ENCODE measurements around the gene TMEM184C. TPM values are rescaled to one million over a fixed set of nuclear protein-coding genes. Genes with fewer than 3 reads are reported as not detected.

The TMEM184C gene
- total RNA-seq, 1 donor, result 38.2 TPM

DNA sequence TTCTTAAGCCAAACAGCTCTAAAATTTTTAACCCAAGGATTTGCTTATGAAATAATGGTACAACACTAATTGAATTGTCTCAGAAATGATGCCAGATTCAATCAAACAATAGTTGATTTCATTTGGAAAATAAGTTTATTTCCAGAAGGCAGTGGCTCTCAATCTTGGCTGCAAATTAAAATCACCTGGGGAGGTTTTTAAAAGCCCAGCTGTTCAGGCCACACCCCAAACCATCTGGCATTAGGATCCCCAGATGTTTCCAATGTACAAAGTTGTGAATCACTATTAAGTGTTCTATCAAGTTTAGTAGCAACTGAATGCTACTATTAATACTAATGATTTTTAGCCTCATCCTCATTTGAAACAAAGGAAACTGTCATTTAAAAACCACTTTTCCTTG, 22.2 kb downstream of the TMEM184C start:
- no peak overlapping the region for H3K4me3 ChIP-seq (ENCODE audit: low read depth, low read length)
- peak; percentile 52 for DNase-seq (ENCODE audit: low read depth)
- TF ChIP-seq, protein P1, sequence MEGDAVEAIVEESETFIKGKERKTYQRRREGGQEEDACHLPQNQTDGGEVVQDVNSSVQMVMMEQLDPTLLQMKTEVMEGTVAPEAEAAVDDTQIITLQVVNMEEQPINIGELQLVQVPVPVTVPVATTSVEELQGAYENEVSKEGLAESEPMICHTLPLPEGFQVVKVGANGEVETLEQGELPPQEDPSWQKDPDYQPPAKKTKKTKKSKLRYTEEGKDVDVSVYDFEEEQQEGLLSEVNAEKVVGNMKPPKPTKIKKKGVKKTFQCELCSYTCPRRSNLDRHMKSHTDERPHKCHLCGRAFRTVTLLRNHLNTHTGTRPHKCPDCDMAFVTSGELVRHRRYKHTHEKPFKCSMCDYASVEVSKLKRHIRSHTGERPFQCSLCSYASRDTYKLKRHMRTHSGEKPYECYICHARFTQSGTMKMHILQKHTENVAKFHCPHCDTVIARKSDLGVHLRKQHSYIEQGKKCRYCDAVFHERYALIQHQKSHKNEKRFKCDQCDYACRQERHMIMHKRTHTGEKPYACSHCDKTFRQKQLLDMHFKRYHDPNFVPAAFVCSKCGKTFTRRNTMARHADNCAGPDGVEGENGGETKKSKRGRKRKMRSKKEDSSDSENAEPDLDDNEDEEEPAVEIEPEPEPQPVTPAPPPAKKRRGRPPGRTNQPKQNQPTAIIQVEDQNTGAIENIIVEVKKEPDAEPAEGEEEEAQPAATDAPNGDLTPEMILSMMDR (IDR thresholded peaks at IDR 0.05; ENCODE audit: insufficient read depth, low read length), result no peak

DNA sequence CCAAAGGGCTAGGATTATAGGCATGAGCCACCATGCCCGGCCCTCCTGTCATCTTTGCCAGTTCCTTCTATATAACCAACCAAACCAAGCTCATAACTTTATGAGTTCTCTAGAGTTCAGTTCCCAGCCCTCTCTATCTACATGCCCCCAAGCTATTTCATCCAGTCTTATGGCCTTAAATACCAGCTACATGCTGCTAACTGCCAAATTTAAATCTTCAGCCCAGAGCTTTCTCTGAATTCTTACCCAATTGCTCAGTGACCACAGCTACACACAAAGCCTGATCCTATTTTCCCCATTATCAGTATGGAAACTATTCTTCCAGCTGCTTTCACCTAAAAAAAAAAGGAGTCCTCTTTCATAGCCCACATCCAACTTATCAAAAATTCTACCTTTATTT, 23.1 kb downstream of the TMEM184C start:
- peak; percentile 30 for DNase-seq (ENCODE audit: low read depth)
- H3K4me3 ChIP-seq (ENCODE audit: low read depth, low read length), result no peak overlapping the region
- TF ChIP-seq, protein P1 (IDR thresholded peaks at IDR 0.05; ENCODE audit: insufficient read depth, low read length), result no peak

DNA sequence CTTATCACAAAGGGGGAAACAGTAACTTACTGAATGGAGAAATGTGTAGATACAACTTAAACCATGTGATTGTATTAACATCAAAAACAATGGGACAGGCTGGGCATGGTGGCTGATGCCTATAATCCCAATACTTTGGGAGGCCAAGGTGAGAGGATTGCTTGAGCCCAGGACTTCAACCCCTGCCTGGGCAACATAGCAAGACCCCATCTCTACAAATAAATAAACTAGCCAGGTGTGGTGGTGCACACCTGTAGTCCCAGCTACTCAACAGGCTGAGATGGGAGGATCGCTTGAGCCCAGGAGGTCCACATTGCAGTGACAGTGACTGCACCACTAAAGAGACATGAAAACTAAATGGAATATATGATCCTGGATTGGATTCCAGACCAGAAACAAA, 26.4 kb downstream of the TMEM184C start:
- DNase-seq (ENCODE audit: low read depth), result no peak
- TF ChIP-seq, protein P1 (IDR thresholded peaks at IDR 0.05; ENCODE audit: insufficient read depth, low read length), result no peak

DNA sequence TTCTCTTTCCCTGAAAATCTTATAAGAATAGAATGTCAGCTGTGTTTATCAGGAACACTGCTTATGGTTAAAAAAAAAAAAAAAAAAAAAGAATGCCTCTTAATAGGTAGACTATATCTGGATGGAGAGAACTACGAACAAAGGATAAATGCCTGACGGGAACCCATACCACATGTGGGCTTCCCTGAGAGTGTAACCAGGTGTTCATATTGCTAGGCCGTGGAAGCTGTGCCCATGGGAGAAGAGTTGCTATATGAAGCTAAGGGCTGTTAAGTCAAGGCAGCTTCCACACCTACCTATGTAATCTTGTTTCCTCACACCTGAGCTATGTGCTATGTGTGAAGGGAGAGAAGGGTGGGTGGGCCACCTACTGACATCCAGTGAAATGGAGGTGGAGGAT, 27.3 kb downstream of the TMEM184C start:
- TF ChIP-seq, protein P1 (IDR thresholded peaks at IDR 0.05; ENCODE audit: insufficient read depth, low read length), result no peak
- H3K4me3 ChIP-seq (ENCODE audit: low read depth, low read length), result no peak overlapping the region
- DNase-seq (ENCODE audit: low read depth), result no peak

More for the DNA sequence above, 26.4 kb downstream of the TMEM184C start:
- H3K4me3 ChIP-seq (ENCODE audit: low read depth, low read length), result no peak overlapping the region

DNA sequence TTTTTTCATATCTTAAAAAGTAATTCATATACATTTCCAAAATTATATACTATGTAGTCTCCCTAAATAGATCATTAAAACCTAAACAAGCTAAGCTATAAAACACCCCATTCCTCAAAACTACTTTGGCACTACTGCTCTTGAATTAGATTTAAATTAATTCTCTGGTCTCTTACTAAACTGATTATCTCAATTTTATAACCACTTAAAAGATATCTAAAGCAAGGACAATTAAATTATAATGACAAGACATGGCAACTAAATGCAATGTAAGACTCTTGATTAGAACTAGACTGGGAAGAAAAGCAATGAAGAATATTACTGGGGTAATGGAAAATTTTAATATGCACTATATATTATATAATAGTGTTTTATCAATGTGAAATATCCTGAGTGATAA, 27.9 kb downstream of the TMEM184C start:
- no peak for DNase-seq (ENCODE audit: low read depth)
- TF ChIP-seq, protein P1 (IDR thresholded peaks at IDR 0.05; ENCODE audit: insufficient read depth, low read length), result no peak
- no peak overlapping the region for H3K4me3 ChIP-seq (ENCODE audit: low read depth, low read length)

DNA sequence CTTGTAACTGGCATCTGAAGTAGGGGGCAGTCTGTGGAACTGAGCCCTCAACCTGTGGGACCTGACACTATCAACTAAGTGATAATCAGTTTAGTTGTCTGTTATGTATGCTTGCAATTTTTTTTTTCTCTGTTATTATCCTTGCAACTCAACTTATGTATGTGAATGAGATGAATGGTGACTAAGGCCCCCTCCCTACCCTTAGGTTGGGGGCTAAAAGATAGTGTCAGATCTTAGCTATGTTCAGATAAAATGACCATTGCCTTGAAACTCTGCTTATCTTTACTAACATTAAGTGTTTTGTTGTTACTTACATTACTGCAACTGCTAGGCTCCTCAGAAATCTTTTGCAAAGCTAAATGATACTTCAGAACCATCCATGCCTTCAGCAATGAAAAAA, 31.5 kb downstream of the TMEM184C start:
- TF ChIP-seq, protein P1 (IDR thresholded peaks at IDR 0.05; ENCODE audit: insufficient read depth, low read length), result no peak
- H3K4me3 ChIP-seq (ENCODE audit: low read depth, low read length), result no peak overlapping the region

DNA sequence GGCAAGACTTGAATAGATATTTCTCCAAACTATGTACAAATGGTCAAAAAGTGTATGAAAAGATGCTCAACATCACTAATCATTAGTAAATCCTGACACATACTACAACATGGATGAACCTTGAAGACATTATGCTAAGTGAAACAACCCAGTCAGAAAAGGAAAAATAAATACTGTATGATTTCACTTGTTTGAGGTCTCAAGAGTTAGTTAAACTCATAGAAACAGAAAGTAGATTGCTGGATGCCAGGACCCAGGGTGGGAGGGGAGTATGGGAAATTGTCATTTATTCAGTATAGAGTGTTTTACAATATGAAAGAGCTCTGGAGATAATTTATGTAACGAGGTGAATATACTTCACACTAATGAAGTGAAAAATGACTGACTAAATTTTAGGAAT, 34.4 kb downstream of the TMEM184C start:
- TF ChIP-seq, protein P1 (IDR thresholded peaks at IDR 0.05; ENCODE audit: insufficient read depth, low read length), result no peak
- H3K4me3 ChIP-seq (ENCODE audit: low read depth, low read length), result no peak overlapping the region
- no peak for DNase-seq (ENCODE audit: low read depth)

More for the DNA sequence above, 31.5 kb downstream of the TMEM184C start:
- DNase-seq (ENCODE audit: low read depth), result no peak
